A549 (cell line): Measurements from ENCODE around the gene CMTM5.

Experiments used
- CEBPB ChIP-seq, 2 experiments: fragments of >200 bp in 1 of 2; sonication (Bioruptor Twin) in 1 of 2; formaldehyde crosslinking in 1 of 2; IDR thresholded peaks; 2 replicates each; pipeline ENCODE4 v1.6.1; 2012 to 2016
- EP300 ChIP-seq, 2 experiments: fragments of >200 bp; sonication (Bioruptor Twin); formaldehyde crosslinking; IDR thresholded peaks; 2 replicates in 1 of 2; 3 replicates in 1 of 2; pipeline ENCODE4 v1.6.1; 2016 to 2017
- HDAC2 ChIP-seq: fragments of 200-600 bp; sonication (generic); IDR thresholded peaks from 2 replicates; pipeline ENCODE4 v1.6.1; 2016
- HEYL ChIP-seq: fragments of 250-450 bp; sonication (Bioruptor Pico); IDR thresholded peaks from 2 replicates; pipeline ENCODE4 v1.8.0; 2021; ENCODE audit warnings: mild to moderate bottlenecking, moderate library complexity
- KDM1A ChIP-seq: fragments of 200-600 bp; sonication (generic); IDR thresholded peaks from 2 replicates; pipeline ENCODE4 v1.6.1; 2016; ENCODE audit warnings: low read depth, mild to moderate bottlenecking
- MAFK ChIP-seq: fragments of 450-650 bp; IDR thresholded peaks from 2 replicates; pipeline ENCODE4 v1.6.1; 2014; ENCODE audit not compliant: partially characterized antibody
- NPAS2 ChIP-seq: fragments of 250-450 bp; sonication (Bioruptor Pico); IDR thresholded peaks from 2 replicates; pipeline ENCODE4 v1.8.0; 2022; ENCODE audit warnings: mild to moderate bottlenecking, moderate library complexity, borderline replicate concordance
- RARB ChIP-seq: fragments of 250-450 bp; sonication (Bioruptor Pico); IDR thresholded peaks from 2 replicates; pipeline ENCODE4 v1.8.0; 2021; ENCODE audit warnings: mild to moderate bottlenecking, moderate library complexity
- RCOR1 ChIP-seq: fragments of 150-350 bp; IDR thresholded peaks from 2 replicates; pipeline ENCODE4 v1.6.1; 2014; ENCODE audit warnings: antibody characterized with exemption, low read length, low read depth
- REST ChIP-seq: fragments of 200-600 bp; sonication (generic); IDR thresholded peaks from 2 replicates; pipeline ENCODE4 v1.6.1; 2016; ENCODE audit warnings: antibody characterized with exemption, mild to moderate bottlenecking, moderate library complexity
- SMC3 ChIP-seq: fragments of >200 bp; sonication (Bioruptor Twin); formaldehyde crosslinking; IDR thresholded peaks from 3 replicates; pipeline ENCODE4 v1.6.1; 2018; ENCODE audit warnings: inconsistent platforms
- TF ChIP-seq, protein P1 (sequence below): fragments of >200 bp; sonication (Bioruptor Twin); formaldehyde crosslinking; IDR thresholded peaks from 3 replicates; pipeline ENCODE4 v1.5.1; 2016

DNA sequence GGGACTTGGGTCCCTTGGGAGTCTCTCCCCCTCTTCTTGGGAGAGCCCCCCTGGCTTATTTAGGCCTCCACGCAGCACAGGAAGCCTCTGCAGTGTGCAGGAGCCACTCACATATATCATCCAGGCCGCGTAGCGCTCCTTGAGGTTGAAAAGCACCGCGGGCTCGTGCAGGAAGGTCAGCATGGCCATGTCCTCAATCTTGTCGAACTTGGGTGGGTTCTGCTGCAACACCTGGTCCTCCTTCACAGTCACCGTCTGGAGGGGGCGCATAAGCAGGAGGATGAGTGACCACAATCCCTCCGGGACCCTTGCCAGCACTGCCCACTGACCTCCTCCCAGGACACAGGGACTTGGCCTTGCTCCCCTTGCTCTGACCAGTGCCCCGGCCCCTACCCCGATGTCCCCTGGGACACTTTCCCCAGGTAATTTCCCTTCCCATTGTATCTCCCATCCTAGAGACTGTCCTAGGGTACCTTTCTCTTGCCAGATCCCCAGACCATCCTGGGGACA, 28.7 kb downstream of the CMTM5 start:
- TF ChIP-seq, protein P1, sequence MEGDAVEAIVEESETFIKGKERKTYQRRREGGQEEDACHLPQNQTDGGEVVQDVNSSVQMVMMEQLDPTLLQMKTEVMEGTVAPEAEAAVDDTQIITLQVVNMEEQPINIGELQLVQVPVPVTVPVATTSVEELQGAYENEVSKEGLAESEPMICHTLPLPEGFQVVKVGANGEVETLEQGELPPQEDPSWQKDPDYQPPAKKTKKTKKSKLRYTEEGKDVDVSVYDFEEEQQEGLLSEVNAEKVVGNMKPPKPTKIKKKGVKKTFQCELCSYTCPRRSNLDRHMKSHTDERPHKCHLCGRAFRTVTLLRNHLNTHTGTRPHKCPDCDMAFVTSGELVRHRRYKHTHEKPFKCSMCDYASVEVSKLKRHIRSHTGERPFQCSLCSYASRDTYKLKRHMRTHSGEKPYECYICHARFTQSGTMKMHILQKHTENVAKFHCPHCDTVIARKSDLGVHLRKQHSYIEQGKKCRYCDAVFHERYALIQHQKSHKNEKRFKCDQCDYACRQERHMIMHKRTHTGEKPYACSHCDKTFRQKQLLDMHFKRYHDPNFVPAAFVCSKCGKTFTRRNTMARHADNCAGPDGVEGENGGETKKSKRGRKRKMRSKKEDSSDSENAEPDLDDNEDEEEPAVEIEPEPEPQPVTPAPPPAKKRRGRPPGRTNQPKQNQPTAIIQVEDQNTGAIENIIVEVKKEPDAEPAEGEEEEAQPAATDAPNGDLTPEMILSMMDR, result no peak
- TF ChIP-seq REST (no peak), RCOR1 (no peak), MAFK (no peak), EP300 (IDR thresholded peaks at IDR 0.05) (no peak), CEBPB (IDR thresholded peaks at IDR 0.05) (no peak), KDM1A (no peak), HDAC2 (no peak), SMC3 (no peak), HEYL (CRISPR knock-in tag) (no peak), RARB (no peak), NPAS2 (no peak)
